Measurements from ENCODE around the gene PPP2R2D.
"Not testable (repeated sequence)": the region's sequence is repeated elsewhere in the genome, so short reads cannot be mapped to it uniquely, and the experiment has no call there.

The PPP2R2D gene

DNA sequence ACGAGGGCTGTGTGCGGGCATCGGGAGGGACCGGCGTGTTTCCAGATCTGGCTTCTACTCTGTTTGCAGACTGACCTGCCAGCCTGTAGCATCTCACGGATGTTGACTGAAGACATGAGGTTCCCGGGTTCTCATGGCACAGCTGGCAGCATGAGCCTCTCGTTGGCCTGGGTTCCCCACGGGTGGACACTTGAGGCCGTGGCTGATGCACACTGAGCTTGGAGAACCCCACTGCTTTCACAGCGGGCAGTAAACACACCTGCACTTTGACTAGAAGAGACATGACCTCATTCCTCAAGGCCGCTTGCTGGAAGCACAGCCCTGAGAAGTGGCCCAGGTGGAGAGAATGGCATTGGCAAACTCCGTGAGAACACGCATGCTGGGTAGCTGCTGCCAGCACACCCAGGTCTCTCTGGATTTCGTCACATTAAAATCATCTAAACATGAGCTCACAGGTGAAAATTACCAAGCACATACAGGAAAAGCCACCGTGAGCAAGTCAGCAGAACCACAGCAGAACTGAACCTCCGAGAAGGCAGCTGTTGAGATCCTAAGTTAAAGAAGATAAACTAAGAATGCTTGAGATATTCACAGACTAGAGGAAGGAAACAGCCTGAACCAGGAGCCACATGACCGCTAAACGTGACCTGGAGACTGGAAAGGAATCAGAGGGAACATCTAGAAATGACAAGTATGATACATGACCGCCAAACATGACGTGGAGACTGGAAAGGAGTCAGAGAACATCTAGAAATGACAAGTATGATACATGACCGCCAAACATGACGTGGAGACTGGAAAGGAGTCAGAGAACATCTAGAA lies 48.4 kb downstream of the PPP2R2D start:
- no peak for DNase-seq (ENCODE audit: low read depth)

DNA sequence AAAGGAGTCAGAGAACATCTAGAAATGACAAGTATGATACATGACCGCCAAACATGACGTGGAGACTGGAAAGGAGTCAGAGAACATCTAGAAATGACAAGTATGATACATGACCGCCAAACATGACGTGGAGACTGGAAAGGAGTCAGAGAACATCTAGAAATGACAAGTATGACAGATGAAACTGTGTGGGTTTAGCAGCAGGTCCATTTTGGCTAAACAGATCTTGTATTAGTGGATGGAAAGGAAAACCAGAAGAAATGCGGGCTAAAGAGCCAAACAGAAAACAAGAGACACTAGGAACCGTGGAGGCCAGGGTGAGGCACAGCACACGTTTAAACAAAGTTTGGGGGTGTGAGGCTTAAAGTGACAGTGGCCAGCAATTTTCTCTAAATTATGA lies 49.1 kb downstream of the PPP2R2D start:
- DNase-seq (ENCODE audit: low read depth) = not testable (repeated sequence)

DNA sequence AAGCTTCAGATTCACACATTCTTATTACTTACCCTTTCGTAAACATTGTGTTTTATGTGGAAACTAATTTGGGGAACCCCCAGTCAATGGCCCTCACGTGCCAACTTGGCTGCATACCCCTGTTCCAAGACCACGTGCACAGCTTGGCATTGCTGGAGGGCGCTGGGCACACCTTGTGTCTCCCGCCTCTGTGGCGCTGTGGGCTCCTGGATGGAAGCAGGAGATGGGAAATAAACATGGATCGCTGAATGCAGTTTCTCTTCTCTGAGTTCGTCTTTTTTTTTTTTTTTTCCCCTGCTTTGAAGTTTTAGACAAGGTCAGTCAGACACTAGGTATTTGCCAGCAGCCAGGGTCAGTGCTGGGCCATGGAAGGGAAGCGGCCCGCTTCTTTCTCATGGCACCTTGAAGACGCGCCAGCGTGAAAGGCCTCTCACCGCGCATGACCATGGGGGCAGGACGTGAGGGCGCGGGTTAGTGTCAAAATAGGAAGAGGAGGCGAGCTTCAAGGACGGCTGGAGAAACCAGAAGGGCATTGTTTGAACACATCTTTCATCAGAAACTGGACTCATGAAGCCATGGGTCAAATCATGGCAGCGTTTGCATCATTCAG lies 53.7 kb downstream of the PPP2R2D start:
- DNase-seq (ENCODE audit: low read depth) = no peak

DNA sequence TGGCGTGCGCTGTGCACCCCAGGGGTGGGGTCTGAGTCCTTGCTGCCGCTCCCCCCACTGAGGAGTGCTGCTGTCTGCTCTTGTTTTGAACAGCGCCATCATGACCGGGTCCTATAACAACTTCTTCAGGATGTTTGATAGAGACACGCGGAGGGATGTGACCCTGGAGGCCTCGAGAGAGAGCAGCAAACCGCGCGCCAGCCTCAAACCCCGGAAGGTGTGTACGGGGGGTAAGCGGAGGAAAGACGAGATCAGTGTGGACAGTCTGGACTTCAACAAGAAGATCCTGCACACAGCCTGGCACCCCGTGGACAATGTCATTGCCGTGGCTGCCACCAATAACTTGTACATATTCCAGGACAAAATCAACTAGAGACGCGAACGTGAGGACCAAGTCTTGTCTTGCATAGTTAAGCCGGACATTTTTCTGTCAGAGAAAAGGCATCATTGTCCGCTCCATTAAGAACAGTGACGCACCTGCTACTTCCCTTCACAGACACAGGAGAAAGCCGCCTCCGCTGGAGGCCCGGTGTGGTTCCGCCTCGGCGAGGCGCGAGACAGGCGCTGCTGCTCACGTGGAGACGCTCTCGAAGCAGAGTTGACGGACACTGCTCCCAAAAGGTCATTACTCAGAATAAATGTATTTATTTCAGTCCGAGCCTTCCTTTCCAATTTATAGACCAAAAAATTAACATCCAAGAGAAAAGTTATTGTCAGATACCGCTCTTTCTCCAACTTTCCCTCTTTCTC lies 55.0 kb downstream of the PPP2R2D start:
- DNase-seq (ENCODE audit: low read depth) = no peak

DNA sequence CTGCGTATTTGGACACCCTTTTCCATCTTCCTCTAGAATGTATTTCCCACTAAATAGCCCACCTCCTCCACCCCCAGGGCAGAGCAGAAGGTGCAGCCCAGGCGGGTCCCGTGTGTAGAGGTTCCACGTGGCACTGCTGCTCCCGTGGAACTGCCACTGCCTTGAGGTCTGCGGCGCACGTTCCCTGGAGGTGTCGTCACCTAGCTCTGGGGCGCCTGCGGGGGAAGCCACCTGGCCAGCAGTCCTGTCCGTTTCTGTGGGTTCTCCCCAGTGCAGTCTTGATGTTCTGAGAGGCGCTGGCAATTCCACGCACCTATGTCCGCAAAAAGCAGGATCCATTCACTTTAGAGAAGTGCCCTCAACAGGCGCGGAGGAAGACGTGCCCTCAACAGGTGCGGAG lies 59.0 kb downstream of the PPP2R2D start:
- DNase-seq (ENCODE audit: low read depth) = no peak

DNA sequence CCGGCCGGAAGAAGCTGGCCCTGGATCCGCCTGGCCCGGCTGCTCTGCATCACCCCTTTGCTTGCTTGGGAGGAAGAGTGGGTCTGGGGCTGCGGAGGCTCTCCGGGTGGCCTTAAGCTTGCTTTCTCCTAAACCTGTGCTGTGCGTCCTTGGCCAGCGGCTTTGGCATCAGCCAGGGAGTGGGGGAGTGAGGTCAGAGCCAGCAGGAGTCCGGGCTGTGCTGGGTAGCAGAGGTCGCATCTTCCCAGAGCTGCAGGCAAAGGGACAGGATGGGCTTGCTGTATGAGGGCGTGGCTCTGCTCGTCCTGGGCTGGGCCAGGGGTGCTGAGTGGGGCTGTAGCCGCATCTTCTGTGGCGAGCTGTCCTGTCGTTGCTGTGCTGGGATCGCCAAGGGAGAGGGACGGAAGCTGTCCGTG lies 59.8 kb downstream of the PPP2R2D start:
- no peak for DNase-seq (ENCODE audit: low read depth)

DNA sequence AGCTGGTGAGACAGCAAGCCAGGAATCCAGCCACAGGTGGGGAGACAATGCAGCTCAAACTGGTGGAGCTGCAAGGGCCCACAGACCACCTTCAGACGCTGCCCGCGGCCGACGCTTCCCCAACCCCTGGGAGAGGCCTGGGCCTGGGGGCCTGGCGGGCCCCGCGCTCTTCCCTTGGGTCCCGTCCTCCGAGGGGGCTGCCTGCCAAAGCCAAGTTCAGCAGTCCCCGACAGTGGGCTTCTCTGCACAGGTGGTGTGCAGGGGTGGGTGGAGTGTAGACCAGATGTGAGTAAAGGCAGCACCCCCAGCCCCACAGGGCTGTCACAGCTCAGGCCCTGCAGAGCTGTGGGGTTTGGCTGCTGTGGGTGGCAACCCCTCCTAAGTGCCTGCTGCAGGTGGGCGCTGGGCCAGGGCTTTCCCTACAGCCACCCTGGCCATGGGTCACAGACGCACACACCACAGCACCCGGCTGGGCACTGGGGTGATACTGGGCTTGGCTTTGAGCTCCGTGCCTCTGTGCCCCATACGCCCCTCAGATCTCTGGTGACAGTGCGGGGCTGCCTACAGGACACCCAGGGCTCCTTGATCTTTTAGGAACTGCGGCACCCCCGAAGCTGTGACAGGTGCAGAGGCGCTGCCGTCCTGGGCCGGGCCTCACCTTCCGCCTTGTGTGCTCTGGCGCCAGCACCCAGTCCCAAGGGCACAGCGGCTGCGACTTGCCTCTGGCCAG lies 60.4 kb downstream of the PPP2R2D start:
- DNase-seq (ENCODE audit: low read depth) = no peak

DNA sequence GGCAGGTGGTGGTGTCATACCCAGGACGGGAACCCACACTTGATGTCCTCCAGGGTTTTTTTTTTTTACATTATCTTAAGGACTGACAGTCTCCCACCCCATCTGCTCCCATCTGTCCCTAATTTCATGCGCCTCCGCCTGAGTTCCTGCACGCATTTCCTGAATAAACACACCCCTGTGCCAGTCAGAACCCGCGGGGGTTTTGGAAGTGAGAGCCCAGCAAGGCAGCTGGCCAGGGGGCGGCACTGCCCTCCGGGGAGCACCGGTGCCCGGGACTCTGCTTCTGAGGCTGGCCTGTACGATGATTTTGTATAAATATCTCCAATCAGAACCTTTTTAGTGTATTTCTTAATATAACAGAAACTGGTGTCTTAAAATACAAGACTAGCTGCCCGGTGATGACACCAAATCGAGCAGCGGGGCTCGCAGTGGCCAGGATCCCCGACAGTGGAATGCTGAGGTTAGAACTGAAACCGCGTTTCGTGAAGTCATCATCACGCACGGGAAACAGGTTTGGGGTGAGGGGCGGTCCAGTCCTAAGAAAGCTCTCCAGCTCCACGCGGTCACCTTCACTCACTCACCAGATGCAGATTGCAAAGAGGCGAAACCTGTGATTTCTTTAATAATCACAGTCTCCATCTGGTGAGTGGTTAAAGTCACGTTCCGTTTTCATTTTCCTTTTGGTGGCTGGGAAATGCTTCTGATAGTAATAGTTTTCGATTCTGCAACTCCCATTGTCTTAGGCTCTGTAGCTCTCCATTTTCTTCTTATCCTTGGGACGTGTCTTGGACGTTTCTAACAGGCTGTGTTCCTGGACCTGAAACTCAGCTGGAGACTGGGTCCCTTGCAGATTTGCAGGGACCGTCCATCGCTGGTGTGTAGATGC lies 61.2 kb downstream of the PPP2R2D start:
- DNase-seq (ENCODE audit: low read depth) = no peak

DNA sequence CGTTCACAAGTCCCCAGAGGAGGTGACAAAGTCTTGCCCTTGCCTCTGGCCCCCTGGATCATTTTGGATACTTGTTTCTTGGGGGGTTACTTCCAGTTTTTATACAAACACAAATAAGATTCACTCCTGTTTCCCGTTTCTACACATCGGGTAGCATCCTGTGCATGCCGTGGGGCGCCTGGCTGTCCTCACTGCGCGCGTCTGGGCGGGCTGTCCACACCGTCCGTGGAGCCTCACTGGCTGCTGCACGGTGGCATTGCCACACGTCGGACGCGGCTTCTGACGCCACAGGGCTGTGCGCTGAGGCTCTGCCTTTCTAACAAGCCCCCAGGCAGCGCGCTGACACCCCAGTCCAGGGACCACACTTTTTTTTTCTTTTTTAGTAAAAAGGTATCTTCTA lies 62.5 kb downstream of the PPP2R2D start:
- DNase-seq (ENCODE audit: low read depth) = no peak

DNA sequence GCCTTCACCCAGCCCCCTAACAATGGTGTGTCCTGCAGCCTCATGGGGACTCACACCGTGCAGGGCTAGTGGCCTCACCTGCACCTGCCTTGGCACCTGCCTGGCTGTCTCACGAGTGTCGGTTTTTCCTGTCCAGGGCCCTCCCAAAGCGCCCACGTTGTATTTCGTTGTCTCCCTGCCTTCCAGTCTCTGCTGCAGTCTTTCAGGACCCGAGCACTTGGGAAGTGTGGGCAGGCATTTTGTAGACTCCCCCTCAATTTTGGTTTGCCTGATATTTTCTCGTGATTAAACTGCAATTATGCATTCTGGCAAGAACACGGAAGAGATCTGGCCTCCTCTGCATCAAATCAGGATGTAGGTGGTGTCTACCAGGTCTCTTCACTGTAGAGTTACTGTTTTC lies 63.0 kb downstream of the PPP2R2D start:
- no peak for DNase-seq (ENCODE audit: low read depth)

DNA sequence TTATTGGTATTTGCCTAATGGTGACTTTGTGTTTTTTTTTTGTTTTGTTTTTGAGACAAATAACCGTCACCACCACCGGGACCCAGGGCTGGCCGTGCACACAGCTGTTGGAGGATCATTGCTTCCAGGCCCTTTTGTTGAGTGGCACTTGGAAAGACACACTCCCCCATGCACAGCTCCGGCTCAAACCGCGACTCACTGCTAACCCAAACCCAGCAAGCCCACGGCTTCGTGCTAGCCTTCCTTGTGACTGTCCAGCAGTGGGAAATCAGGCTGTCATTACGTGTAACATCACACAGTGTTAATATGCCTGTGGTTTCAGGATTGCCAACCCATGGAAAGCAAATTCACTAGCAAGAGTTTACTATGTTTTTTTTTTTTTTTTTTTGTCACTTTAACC lies 63.5 kb downstream of the PPP2R2D start:
- no peak for DNase-seq (ENCODE audit: low read depth)

DNA sequence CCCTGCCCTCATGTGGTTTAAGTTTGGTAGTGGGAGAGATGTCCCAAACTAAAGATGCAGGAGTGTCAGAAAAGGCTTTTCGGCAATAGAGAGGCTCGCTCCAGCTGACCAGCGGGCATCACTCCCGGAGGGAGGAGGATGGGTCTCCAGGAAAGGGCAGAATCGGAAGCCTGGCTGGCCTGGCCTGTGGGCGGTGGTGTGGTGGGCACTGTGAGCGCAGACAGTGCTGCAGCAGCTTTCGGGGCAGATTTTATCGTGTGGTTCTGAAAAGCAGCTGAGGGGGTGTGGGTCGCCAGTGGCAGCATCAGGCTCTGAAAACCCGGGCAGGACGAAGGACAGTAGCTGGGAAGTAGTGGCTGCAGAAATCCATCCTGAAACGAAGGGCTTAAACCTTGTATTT lies 68.1 kb downstream of the PPP2R2D start:
- DNase-seq (ENCODE audit: low read depth) = no peak

DNA sequence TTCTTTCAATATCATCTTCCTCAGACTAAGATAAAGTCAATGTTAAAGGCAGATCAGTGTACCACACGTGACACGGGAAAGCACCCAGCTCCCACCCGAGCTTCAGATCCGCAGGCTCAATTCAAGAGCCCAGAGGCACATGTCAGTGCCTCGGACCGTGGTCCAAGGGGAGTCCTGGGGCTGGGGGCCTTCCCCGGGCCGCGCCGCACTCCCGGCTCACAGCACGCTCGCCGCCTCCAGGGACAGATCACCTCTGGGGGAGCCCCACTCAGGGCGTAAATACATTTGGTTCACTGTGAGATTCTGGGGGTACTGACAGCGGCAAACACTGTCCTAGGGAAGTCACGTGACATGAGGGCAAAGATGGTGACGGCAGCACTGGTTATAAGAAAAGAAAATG lies 70.1 kb downstream of the PPP2R2D start:
- DNase-seq (ENCODE audit: low read depth) = no peak

DNA sequence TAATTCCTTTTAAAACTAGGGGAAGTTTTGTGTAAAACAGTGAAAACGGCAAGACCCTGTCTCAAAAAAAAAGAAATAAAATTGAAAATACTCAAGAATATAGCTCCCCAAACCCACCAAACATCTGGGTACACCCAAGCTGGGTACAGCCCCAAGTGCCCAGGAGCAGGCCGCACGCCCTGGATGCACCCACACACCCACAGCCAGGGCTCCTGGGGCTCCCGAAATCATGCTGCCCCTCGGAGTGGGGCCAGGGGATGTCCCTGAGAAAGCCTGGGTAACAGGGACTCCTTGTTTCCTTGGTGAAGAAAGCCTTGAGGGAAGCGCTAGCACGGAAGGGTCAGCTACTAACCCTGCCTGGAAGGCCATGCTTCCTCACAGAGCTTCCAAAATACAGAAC lies 70.8 kb downstream of the PPP2R2D start:
- DNase-seq (ENCODE audit: low read depth) = no peak

DNA sequence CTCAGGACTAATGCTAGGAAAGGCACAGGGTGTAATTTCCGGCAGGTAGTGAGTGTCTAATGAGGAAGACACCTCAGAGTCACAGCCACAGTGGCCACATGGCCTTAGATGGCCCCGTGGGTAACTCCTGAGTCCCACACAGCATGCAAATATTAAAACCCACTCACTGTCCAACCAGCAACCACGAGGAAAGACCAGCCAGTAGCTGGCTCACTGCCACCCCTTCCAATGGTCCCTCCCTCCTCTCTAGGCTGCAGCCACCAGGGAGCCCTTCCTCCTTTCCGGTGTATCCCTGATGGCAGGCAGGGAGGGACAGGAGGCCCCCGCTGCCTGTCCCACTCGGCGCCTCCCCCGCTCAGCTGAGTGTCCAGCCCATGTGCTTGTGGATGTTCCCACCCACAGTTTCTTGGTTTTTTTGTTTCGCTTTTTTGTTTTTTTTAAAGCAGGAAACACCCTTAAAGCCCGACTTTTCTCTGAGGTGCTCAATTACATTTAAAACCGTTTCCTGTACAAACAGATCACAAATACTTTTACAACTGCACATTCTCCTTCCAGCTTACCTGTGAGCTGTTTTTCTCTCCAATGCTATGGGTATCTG lies 71.8 kb downstream of the PPP2R2D start:
- no peak for DNase-seq (ENCODE audit: low read depth)

DNA sequence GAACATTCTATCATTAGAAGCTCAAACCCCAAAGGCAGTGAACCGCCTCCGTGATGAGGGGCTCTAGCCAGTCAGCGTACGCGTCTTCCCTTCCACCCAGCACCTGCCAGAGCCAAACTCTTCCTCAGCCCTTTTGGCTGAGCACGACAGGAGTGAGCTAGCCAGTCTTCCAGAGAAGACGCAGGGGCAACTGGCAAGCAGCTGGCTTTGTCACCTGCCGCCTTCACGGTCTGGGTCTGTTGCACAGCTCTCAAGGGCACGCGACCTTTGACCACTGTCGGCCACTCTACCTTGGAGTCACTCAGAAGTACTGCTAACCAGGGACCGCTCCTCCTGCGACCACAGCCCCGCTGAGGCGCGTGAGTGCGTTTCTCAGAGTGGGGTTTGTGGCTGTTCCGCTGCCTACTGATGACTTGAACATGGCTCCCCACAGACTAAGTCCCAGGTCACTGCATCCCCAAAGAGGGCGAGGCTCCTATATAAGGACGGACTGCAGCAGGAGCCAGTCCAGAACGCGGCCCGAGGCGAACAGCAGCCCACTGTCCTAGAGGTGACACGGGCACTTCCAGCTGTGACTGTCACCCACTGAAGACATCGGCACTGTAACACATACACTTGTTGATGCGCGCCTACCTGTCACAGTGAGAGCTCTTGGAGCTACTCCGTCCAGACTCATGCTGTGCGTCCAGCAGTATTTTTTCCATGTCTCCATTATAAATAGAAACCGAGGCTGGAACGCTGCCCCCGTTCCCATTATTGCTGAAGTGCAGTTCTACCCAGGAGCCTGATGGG lies 72.5 kb downstream of the PPP2R2D start:
- no peak for DNase-seq (ENCODE audit: low read depth)

DNA sequence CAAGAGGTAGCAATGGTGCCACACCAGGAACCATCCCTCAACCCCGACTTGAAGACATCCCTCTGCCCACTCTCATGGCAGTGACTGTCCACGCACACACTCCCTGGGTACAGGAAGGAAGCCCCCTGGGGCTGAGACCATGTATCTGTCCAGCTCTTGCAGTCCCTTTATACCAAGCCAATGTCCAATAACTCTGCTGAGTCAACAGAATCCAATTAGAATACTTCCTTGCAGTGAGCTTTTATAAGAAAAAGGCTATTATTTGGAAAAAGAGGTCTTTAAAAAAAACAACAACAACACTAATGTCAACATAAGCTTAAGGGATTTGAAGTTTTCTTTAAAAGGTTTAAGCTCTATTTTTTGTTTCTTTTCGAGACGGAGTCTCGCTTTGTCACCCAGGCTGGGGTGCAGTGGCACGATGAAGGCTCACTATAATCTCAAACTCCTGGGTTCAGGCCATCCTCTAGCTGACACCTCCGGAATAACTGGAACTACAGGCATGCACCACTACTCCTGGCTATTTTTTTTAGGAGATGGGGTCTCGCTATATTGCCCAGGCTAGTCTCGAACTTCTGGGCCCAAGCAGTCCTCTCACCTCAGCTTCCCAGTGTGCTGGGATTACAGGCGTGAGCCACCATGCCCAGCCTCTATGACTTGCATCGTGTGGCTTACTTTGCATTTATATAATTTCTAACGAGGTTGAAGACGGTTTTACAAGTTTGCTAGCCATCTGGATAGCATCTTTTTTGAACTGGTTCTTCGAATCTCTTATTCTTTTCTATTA lies 73.4 kb downstream of the PPP2R2D start:
- DNase-seq (ENCODE audit: low read depth) = no peak

DNA sequence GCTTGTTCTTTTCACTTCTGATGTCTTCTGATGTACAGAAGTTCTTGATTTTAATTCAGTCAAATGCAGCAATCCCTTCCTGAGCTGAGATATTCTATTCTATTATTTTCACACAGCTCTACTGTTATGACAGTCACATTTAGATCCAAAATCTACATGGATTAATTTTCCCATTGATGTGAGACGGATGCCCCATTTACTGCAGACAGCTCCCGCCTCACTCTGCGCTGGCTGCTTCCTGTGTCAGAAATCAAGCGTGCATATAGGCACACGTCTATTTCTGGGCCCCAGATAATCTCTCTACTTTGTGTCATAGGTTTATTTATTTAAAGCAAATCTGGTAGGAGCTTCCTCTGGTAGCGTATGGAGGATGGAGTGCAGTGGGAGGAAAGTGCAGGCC lies 74.2 kb downstream of the PPP2R2D start:
- no peak for DNase-seq (ENCODE audit: low read depth)

DNA sequence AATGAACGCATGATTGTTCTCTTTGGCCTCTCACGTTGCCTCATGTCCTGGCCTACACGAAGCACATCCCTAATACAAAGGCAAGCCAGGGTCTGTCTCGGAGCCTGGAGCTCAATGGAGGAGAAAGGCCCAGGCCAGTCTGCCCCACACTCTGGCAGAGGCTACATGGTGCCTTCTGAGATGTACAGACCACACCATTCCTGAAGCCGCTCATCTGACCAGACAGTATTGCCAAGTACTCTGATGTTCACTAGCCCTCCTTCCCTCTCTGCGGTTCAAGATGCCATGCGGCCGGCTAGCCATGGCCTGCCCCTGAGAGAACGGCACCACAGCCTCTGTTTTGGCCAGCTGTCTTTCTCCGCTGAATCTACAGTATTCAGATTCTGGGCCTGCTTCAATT lies 75.0 kb downstream of the PPP2R2D start:
- DNase-seq (ENCODE audit: low read depth) = no peak

All from stimulated activated CD8-positive, alpha-beta memory T cell treated with anti-CD3 and anti-CD28 coated beads, Interleukin-4, amount 100 ng/mL, for 24 hours (primary cell).